ENCODE data around the gene CHD9NB.

DNA sequence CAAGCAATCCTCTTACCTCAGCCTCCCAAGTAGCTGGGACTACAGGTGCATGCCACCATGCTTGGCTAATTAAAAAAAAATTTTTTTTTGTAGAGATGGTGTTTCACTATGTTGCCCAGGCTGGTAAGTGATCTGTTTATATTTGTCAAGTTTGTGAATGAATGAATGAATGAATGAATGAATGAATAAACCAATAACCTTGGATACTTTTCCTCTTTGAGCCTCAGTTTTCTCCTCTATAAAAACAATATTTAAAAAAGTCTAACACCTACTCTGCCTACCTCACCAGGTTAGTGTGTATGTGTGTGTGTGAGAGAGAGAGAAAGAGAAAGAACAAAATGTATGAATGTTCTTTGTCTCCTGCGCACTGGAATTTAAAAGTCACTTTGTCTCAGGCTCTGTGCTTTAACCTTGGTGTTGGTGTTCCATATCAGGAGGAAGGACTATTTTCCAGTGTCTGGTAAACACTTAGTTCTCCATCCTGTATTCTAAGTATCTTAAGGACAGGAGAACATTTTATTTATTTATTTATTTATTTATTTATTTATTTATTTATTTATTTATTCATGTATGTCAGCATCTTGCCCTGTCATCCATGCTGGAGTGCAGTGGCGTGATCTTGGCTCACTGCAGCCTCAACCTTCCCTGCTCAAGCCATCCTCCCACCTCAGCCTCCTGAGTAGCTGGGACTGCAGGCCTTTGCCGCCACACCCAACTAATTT, 29.1 kb upstream of the CHD9NB start:
- TF ChIP-seq, protein P1, sequence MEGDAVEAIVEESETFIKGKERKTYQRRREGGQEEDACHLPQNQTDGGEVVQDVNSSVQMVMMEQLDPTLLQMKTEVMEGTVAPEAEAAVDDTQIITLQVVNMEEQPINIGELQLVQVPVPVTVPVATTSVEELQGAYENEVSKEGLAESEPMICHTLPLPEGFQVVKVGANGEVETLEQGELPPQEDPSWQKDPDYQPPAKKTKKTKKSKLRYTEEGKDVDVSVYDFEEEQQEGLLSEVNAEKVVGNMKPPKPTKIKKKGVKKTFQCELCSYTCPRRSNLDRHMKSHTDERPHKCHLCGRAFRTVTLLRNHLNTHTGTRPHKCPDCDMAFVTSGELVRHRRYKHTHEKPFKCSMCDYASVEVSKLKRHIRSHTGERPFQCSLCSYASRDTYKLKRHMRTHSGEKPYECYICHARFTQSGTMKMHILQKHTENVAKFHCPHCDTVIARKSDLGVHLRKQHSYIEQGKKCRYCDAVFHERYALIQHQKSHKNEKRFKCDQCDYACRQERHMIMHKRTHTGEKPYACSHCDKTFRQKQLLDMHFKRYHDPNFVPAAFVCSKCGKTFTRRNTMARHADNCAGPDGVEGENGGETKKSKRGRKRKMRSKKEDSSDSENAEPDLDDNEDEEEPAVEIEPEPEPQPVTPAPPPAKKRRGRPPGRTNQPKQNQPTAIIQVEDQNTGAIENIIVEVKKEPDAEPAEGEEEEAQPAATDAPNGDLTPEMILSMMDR (IDR thresholded peaks at IDR 0.05) = no peak
- no peak for TF ChIP-seq POLR2A (IDR thresholded peaks at IDR 0.05)

Measured in body of pancreas (tissue), 4 donors.